Small intestine (tissue), 7 donors: ENCODE measurements around the gene DTNBP1. TPM values are rescaled to one million over a fixed set of nuclear protein-coding genes. Genes with fewer than 3 reads are reported as not detected.

Source experiments
- DNase-seq, 2 donors: peaks; one replicate each; pipeline versions ENCODE4 v3.0.0 to v3.0.0-alpha.2; 2013
- FAIRE-seq: peaks from 2 replicates; lab custom pipeline; 2012; peaks lifted over from hg19 to GRCh38; lab: Jason Lieb, UNC
- H3K27ac ChIP-seq, 3 donors: one replicate each; pipeline ENCODE4 v1.5.1; 2013; ENCODE audit warnings: low read length in 2 of 3, mild to moderate bottlenecking in 2 of 3, control low read depth in 1 of 3, inconsistent platforms in 1 of 3, low read depth in 1 of 3, moderate library complexity in 1 of 3
- H3K27me3 ChIP-seq, 3 donors: one replicate each; pipeline ENCODE4 v1.6.1; 2013; ENCODE audit warnings: low read length in 3 of 3, inconsistent platforms in 1 of 3; ENCODE audit not compliant: control insufficient read depth in 3 of 3, insufficient read depth in 3 of 3
- H3K36me3 ChIP-seq, 3 donors: one replicate each; pipeline ENCODE4 v1.6.1; 2013; ENCODE audit warnings: low read length in 3 of 3, inconsistent platforms in 1 of 3, low read depth in 1 of 3, mild to moderate bottlenecking in 1 of 3, moderate library complexity in 1 of 3; ENCODE audit not compliant: control insufficient read depth in 3 of 3, insufficient read depth in 2 of 3
- H3K4me1 ChIP-seq, 3 donors: one replicate each; pipeline ENCODE4 v1.6.1; 2013; ENCODE audit warnings: low read length in 2 of 3, inconsistent platforms in 1 of 3, low read depth in 1 of 3, mild to moderate bottlenecking in 1 of 3, moderate library complexity in 1 of 3; ENCODE audit not compliant: control insufficient read depth in 3 of 3, insufficient read depth in 2 of 3
- H3K4me3 ChIP-seq, 3 donors: one replicate each; pipeline ENCODE4 v1.5.1; 2013; ENCODE audit warnings: low read length in 3 of 3, control low read depth in 1 of 3, inconsistent platforms in 1 of 3, low read depth in 1 of 3, mild to moderate bottlenecking in 1 of 3, moderate library complexity in 1 of 3
- H3K9me3 ChIP-seq, 2 donors: one replicate each; pipeline ENCODE4 v1.6.1; 2013; ENCODE audit warnings: low read depth in 1 of 2, low read length in 1 of 2; ENCODE audit not compliant: control insufficient read depth in 2 of 2, insufficient read depth in 1 of 2
- WGBS, 3 donors: extraction: QIAGEN DNeasy Blood & Tissue Kit; methylation state at CpG; one replicate each; pipeline ENCODE4 v1.1.7; 2013; 5-methylcytosine and 5-hydroxymethylcytosine counted together
- polyA plus RNA-seq, 4 donors: library from polyadenylated mRNA; stranded (reverse) in 3 of 4; unstranded in 1 of 4; fragments of 200-250 nt in 3 of 4; fragments of 120-200 nt in 1 of 4; gene quantifications; one replicate each; pipeline versions ENCODE4 v1.2.1 to v1.2.3, GENCODE V29; 2013
- donor health status: healthy with polysubstance abuse.
- donor health status: control.
- donor health status: control.
- donor health status: Bipolar disorder and iron deficiency.
- donor health status: healthy.

The DTNBP1 gene
- polyA plus RNA-seq, 4 donors = 12.7 to 22.0 (median 18.7) TPM

- H3K4me1 ChIP-seq = no peaks in the 10 kb centered on the region
- no peak overlapping the region for H3K4me3 ChIP-seq
- no peak overlapping the region for H3K27ac ChIP-seq
- H3K9me3 ChIP-seq = peaks cover 0 to 13% of the 10 kb centered on the region in 2 donors
- no peak for DNase-seq
- WGBS, 3 donors = 97 to 100% (median 99%) methylated on average over 1 of the region's 1 CpG
- no peaks in the 10 kb centered on the region for H3K27me3 ChIP-seq
- peaks cover 0 to 16% (median 1%) of the 10 kb centered on the region in 3 donors for H3K36me3 ChIP-seq
- FAIRE-seq = no peak
Observed at GRCh38 chr6:15644904-15645303, 17.9 kb downstream of the DTNBP1 start.

GRCh38 chr6:15643542-15643941, 19.3 kb downstream of the DTNBP1 start:
- H3K9me3 ChIP-seq = peaks cover 0 to 16% of the 10 kb centered on the region in 2 donors
- no peaks in the 10 kb centered on the region for H3K27me3 ChIP-seq
- H3K27ac ChIP-seq = no peak overlapping the region
- FAIRE-seq (no peak), DNase-seq (no peak)
- peaks cover 0 to 19% (median 1%) of the 10 kb centered on the region in 3 donors for H3K36me3 ChIP-seq
- H3K4me1 ChIP-seq = no peaks in the 10 kb centered on the region
- 92 to 95% (median 94%) methylated on average over 2 of the region's 2 CpGs for WGBS, 3 donors
- no peak overlapping the region for H3K4me3 ChIP-seq

GRCh38 chr6:15642276-15642675, 20.6 kb downstream of the DTNBP1 start:
- Histone ChIP-seq H3K4me3 (no peak overlapping the region), H3K27ac (no peak overlapping the region), H3K27me3 (no peaks in the 10 kb centered on the region), H3K9me3 (peaks cover 0 to 16% of the 10 kb centered on the region in 2 donors), H3K36me3 (peaks cover 1 to 19% (median 4%) of the 10 kb centered on the region in 3 donors), H3K4me1 (no peaks in the 10 kb centered on the region)
- 73 to 97% (median 78%) methylated on average over 4 of the region's 4 CpGs for WGBS, 3 donors
- FAIRE-seq = no peak
- no peak for DNase-seq

GRCh38 chr6:15638373-15638772, 24.5 kb downstream of the DTNBP1 start:
- DNase-seq = no peak
- Histone ChIP-seq H3K36me3 (peaks cover 1 to 21% (median 7%) of the 10 kb centered on the region in 3 donors), H3K4me3 (no peak overlapping the region), H3K27me3 (no peaks in the 10 kb centered on the region), H3K4me1 (no peaks in the 10 kb centered on the region), H3K27ac (no peak overlapping the region), H3K9me3 (peaks cover 0 to 16% of the 10 kb centered on the region in 2 donors)
- no peak for FAIRE-seq

- Histone ChIP-seq H3K9me3 (no peaks in the 10 kb centered on the region), H3K4me1 (peaks cover 0 to 2% (median 1%) of the 10 kb centered on the region in 3 donors), H3K4me3 (no peak overlapping the region), H3K27me3 (no peaks in the 10 kb centered on the region), H3K36me3 (peaks cover 0 to 5% (median under 1%) of the 10 kb centered on the region in 3 donors), H3K27ac (no peak overlapping the region)
- FAIRE-seq = no peak
- WGBS, 3 donors = 23 to 61% (median 43%) methylated on average over 2 of the region's 2 CpGs
- DNase-seq = peak; percentile 67 to 76
Observed at GRCh38 chr6:15631432-15631831, 31.4 kb downstream of the DTNBP1 start.

- Histone ChIP-seq H3K27ac (no peak overlapping the region), H3K4me1 (peaks cover 0 to 2% (median 1%) of the 10 kb centered on the region in 3 donors), H3K27me3 (no peaks in the 10 kb centered on the region), H3K4me3 (no peak overlapping the region), H3K36me3 (peaks cover 0 to 5% (median 0%) of the 10 kb centered on the region in 3 donors), H3K9me3 (no peaks in the 10 kb centered on the region)
- FAIRE-seq (no peak), DNase-seq (no peak)
- 52 to 69% (median 68%) methylated on average over 1 of the region's 1 CpG for WGBS, 3 donors
Observed at GRCh38 chr6:15630202-15630601, 32.6 kb downstream of the DTNBP1 start.

- Histone ChIP-seq H3K9me3 (no peaks in the 10 kb centered on the region), H3K4me3 (no peak overlapping the region), H3K27me3 (no peaks in the 10 kb centered on the region), H3K27ac (no peak overlapping the region), H3K4me1 (peaks cover 0 to 2% (median 1%) of the 10 kb centered on the region in 3 donors), H3K36me3 (peaks cover 0 to 5% (median 0%) of the 10 kb centered on the region in 3 donors)
- DNase-seq (no peak), FAIRE-seq (no peak)
Observed at GRCh38 chr6:15629487-15629886, 33.3 kb downstream of the DTNBP1 start.

GRCh38 chr6:15628499-15629131, 34.2 kb downstream of the DTNBP1 start:
- no peak for FAIRE-seq
- Histone ChIP-seq H3K4me3 (no peak overlapping the region), H3K27me3 (no peaks in the 10 kb centered on the region), H3K36me3 (peaks cover 0 to 5% (median 0%) of the 10 kb centered on the region in 3 donors), H3K4me1 (peaks cover 0 to 2% (median 1%) of the 10 kb centered on the region in 3 donors), H3K9me3 (no peaks in the 10 kb centered on the region), H3K27ac (no peak overlapping the region)
- WGBS, 3 donors = 62 to 87% (median 76%) methylated on average over 7 of the region's 7 CpGs
- DNase-seq = no peak
